ENCODE measurements around the gene KIF3A. TPM values are rescaled to one million over a fixed set of nuclear protein-coding genes. Genes with fewer than 3 reads are reported as not detected.

KIF3A gene
- polyA plus RNA-seq, 1 donor, result 9.1 TPM

- H3K4me3 ChIP-seq (ENCODE audit: low read length), result no peak overlapping the region
- no peak for DNase-seq
- H3K4me1 ChIP-seq (ENCODE audit: control insufficient read depth, insufficient read depth, low read length), result peaks cover 3% of the 10 kb centered on the region
- WGBS (ENCODE audit: insufficient coverage, low lambda C conversion rate), result no CpG with 5 or more reads among the region's 17 CpGs
- H3K36me3 ChIP-seq (ENCODE audit: control insufficient read depth, insufficient read depth, low read length), result peaks cover 67% of the 10 kb centered on the region
- H3K27me3 ChIP-seq (ENCODE audit: control insufficient read depth, insufficient read depth, low read length), result no peaks in the 10 kb centered on the region
- H3K9me3 ChIP-seq (ENCODE audit: control insufficient read depth, low read depth, low read length), result no peaks in the 10 kb centered on the region
- H3K27ac ChIP-seq (ENCODE audit: low read length), result no peak overlapping the region
Observed at GRCh38 chr5:132763181-132764036, 26.1 kb upstream of the KIF3A start.

GRCh38 chr5:132762246-132763000 is 25.1 kb upstream of the KIF3A start:
- DNase-seq, result no peak
- Histone ChIP-seq H3K27ac (ENCODE audit: low read length) (no peak overlapping the region), H3K4me3 (ENCODE audit: low read length) (no peak overlapping the region), H3K4me1 (ENCODE audit: control insufficient read depth, insufficient read depth, low read length) (peaks cover 6% of the 10 kb centered on the region), H3K27me3 (ENCODE audit: control insufficient read depth, insufficient read depth, low read length) (no peaks in the 10 kb centered on the region), H3K36me3 (ENCODE audit: control insufficient read depth, insufficient read depth, low read length) (peaks cover 75% of the 10 kb centered on the region), H3K9me3 (ENCODE audit: control insufficient read depth, low read depth, low read length) (no peaks in the 10 kb centered on the region)
- WGBS (ENCODE audit: insufficient coverage, low lambda C conversion rate), result no CpG with 5 or more reads among the region's 11 CpGs

GRCh38 chr5:132761321-132762240 is 24.2 kb upstream of the KIF3A start:
- no peaks in the 10 kb centered on the region for H3K9me3 ChIP-seq (ENCODE audit: control insufficient read depth, low read depth, low read length)
- no CpG with 5 or more reads among the region's 22 CpGs for WGBS (ENCODE audit: insufficient coverage, low lambda C conversion rate)
- no peak for DNase-seq

DNA sequence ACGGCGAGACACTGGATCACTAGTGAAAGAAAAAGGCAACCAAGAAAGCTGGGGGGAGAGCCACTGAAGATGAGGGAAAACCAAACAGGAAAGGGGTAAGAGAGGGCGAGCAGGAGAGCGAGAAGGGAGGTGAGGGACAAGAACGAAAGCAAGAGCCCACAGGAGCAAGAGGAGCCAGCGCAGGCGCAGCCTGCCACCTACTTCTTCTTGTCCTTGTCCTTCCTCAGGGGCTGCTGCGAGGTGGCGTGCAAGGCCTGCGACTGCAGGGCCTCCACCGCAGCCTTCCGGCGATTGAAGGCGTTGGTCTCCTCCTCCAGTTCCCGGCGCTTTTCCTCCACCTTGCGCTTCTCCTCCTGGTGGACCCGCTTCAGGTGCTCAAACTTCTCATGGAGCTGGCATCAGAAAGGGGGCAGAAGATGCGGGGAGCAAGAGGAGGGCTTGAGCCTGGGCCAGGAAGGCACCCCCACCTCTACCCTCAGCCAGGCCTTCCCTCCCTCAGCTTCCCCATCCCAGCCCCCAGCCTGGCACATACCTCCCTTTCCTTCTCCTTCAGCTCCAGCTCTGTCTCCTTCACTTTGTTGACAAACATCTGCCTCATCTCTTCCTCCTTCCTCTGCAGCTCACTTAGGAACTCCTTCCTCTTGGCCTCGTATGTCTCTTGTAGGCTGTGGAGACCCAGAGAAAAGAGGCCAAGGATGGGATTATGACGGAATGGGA is 23.4 kb upstream of the KIF3A start:
- peaks cover 6% of the 10 kb centered on the region for H3K4me1 ChIP-seq (ENCODE audit: control insufficient read depth, insufficient read depth, low read length)
- H3K36me3 ChIP-seq (ENCODE audit: control insufficient read depth, insufficient read depth, low read length), result peaks cover 84% of the 10 kb centered on the region
- WGBS (ENCODE audit: insufficient coverage, low lambda C conversion rate), result 67% methylated on average over 1 of the region's 21 CpGs
- H3K9me3 ChIP-seq (ENCODE audit: control insufficient read depth, low read depth, low read length), result no peaks in the 10 kb centered on the region
- H3K27ac ChIP-seq (ENCODE audit: low read length), result no peak overlapping the region
- no peak for DNase-seq
- no peaks in the 10 kb centered on the region for H3K27me3 ChIP-seq (ENCODE audit: control insufficient read depth, insufficient read depth, low read length)
- H3K4me3 ChIP-seq (ENCODE audit: low read length), result no peak overlapping the region

More at GRCh38 chr5:132761321-132762240, 24.2 kb upstream of the KIF3A start:
- Histone ChIP-seq H3K4me1 (ENCODE audit: control insufficient read depth, insufficient read depth, low read length) (peaks cover 6% of the 10 kb centered on the region), H3K36me3 (ENCODE audit: control insufficient read depth, insufficient read depth, low read length) (peaks cover 82% of the 10 kb centered on the region), H3K27ac (ENCODE audit: low read length) (no peak overlapping the region), H3K27me3 (ENCODE audit: control insufficient read depth, insufficient read depth, low read length) (no peaks in the 10 kb centered on the region), H3K4me3 (ENCODE audit: low read length) (no peak overlapping the region)

DNA sequence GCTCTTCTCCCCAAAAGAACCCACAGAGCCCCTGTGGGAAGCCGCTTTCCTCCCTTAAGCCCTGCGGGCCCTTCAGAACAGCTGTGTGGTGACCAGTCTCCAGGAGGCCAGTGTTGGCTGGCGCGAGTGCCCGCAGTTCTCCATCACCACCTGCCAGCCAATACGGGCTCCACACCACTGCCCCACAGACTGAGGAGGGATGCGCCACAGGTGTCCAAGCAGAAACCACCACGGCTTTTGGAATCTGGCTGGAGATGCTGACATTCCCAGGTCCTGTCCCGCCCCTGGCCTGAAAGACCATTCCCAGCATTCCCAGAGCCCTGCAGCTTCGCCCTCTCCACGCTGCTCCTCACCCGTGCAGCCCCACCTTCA is 22.7 kb upstream of the KIF3A start:
- WGBS (ENCODE audit: insufficient coverage, low lambda C conversion rate), result no CpG with 5 or more reads among the region's 12 CpGs
- Histone ChIP-seq H3K4me1 (ENCODE audit: control insufficient read depth, insufficient read depth, low read length) (peaks cover 6% of the 10 kb centered on the region), H3K27me3 (ENCODE audit: control insufficient read depth, insufficient read depth, low read length) (no peaks in the 10 kb centered on the region), H3K36me3 (ENCODE audit: control insufficient read depth, insufficient read depth, low read length) (peaks cover 78% of the 10 kb centered on the region), H3K4me3 (ENCODE audit: low read length) (no peak overlapping the region), H3K27ac (ENCODE audit: low read length) (no peak overlapping the region), H3K9me3 (ENCODE audit: control insufficient read depth, low read depth, low read length) (no peaks in the 10 kb centered on the region)
- DNase-seq, result no peak

DNA sequence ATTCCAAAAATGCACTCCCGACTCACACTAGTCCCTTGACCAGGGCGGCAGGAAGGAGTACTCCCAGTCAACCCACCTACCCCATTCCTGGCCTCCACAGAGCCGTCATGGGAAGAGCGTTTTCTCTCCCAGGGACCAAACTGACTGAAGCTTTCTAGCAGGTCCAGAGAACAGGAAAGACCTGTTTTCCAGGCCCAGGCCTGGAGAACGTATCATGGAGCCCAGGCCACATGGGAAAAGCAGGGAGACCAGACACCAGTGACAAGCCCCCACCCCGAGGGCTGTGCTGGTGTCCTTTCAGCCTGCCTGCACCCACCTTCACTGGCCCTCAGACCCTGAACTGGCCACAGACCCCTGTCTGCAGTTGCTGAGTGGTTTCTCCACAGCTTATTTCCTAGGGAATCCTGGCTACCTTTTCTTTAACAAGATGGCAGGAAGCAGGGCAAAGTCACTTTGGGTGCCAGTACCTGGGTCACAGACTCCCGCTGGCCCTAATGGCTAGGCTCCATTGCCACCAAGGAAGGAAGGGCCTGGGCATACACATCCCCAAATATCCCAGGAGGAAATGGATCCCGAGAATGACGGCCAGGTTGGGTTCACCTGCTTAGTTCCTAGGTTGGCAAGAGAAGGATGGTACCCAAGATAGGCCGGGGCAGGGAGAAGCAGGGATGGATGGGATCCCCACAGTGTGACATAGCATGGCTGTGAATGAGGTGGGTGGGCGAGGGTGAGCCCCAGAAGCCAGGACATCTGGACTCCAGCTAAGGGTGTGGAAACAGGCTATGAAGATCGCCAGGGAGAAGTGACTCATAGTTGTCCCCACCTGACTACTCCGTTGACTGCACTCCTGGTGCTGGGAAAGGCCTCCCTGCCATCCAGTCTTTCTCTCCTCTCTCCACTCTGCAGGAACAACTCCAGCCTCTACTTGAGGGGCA is 22.0 kb upstream of the KIF3A start:
- Histone ChIP-seq H3K27ac (ENCODE audit: low read length) (no peak overlapping the region), H3K27me3 (ENCODE audit: control insufficient read depth, insufficient read depth, low read length) (no peaks in the 10 kb centered on the region), H3K36me3 (ENCODE audit: control insufficient read depth, insufficient read depth, low read length) (peaks cover 73% of the 10 kb centered on the region), H3K4me3 (ENCODE audit: low read length) (no peak overlapping the region), H3K9me3 (ENCODE audit: control insufficient read depth, low read depth, low read length) (no peaks in the 10 kb centered on the region), H3K4me1 (ENCODE audit: control insufficient read depth, insufficient read depth, low read length) (peaks cover 6% of the 10 kb centered on the region)
- peak in 1 of 2 donors; percentile 62 for DNase-seq
- WGBS (ENCODE audit: insufficient coverage, low lambda C conversion rate), result no CpG with 5 or more reads among the region's 13 CpGs

- Histone ChIP-seq H3K9me3 (ENCODE audit: control insufficient read depth, low read depth, low read length) (no peaks in the 10 kb centered on the region), H3K36me3 (ENCODE audit: control insufficient read depth, insufficient read depth, low read length) (peaks cover 67% of the 10 kb centered on the region), H3K27me3 (ENCODE audit: control insufficient read depth, insufficient read depth, low read length) (no peaks in the 10 kb centered on the region), H3K4me3 (ENCODE audit: low read length) (no peak overlapping the region), H3K27ac (ENCODE audit: low read length) (no peak overlapping the region), H3K4me1 (ENCODE audit: control insufficient read depth, insufficient read depth, low read length) (peaks cover 6% of the 10 kb centered on the region)
- peak in 1 of 2 donors; percentile 74 for DNase-seq
- no CpG with 5 or more reads among the region's 13 CpGs for WGBS (ENCODE audit: insufficient coverage, low lambda C conversion rate)
Observed at GRCh38 chr5:132758451-132758850, 21.1 kb upstream of the KIF3A start.

DNA sequence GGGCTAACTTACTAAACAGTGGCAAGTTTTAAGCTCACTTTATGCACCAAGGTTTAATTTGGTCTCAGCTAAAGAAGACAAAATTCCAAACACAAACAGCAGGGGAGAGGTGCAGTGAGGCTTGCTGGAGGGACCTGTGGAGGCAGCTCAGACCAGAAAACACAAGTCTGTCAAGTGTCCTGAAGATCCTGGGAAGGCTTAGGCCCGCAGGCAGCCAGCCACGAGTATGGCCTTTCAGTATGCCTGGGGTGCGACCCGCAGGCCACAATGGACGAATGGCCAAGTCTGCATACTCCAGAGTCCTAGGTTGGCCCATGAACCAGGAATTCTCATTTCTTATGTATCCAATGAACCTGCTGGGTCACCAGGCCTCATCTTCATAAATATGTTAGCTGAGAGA is 19.2 kb upstream of the KIF3A start:
- H3K27me3 ChIP-seq (ENCODE audit: control insufficient read depth, insufficient read depth, low read length), result no peaks in the 10 kb centered on the region
- no CpG with 5 or more reads among the region's 5 CpGs for WGBS (ENCODE audit: insufficient coverage, low lambda C conversion rate)
- peaks cover 51% of the 10 kb centered on the region for H3K36me3 ChIP-seq (ENCODE audit: control insufficient read depth, insufficient read depth, low read length)
- no peak for DNase-seq
- no peak overlapping the region for H3K4me3 ChIP-seq (ENCODE audit: low read length)
- peaks cover 6% of the 10 kb centered on the region for H3K4me1 ChIP-seq (ENCODE audit: control insufficient read depth, insufficient read depth, low read length)
- no peaks in the 10 kb centered on the region for H3K9me3 ChIP-seq (ENCODE audit: control insufficient read depth, low read depth, low read length)
- no peak overlapping the region for H3K27ac ChIP-seq (ENCODE audit: low read length)

DNA sequence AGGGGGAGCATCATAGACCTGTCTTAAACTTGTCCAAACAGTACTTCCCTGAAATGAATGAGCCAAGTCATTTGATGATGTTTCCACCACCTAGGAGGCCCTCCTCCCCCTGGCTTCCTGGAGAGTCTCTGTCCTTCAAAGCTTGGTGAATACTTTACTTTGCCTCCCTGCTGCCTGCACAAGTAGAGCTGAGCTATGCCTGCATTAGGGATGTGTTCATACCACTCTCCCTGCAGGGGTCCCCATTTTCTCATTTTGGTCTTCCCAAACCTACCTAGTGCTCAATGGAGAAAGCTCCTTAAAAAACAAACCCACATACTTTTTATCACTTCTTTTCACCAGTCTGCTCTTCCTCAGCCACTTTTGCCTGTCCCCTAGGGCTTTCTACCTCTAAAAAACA is 17.6 kb upstream of the KIF3A start:
- no peak overlapping the region for H3K4me3 ChIP-seq (ENCODE audit: low read length)
- no peak overlapping the region for H3K27ac ChIP-seq (ENCODE audit: low read length)
- H3K36me3 ChIP-seq (ENCODE audit: control insufficient read depth, insufficient read depth, low read length), result peaks cover 40% of the 10 kb centered on the region
- DNase-seq, result no peak
- no peaks in the 10 kb centered on the region for H3K27me3 ChIP-seq (ENCODE audit: control insufficient read depth, insufficient read depth, low read length)
- H3K9me3 ChIP-seq (ENCODE audit: control insufficient read depth, low read depth, low read length), result no peaks in the 10 kb centered on the region
- peaks cover 6% of the 10 kb centered on the region for H3K4me1 ChIP-seq (ENCODE audit: control insufficient read depth, insufficient read depth, low read length)

Data from large intestine (tissue), 3 donors.